Upper lobe of left lung (tissue), 4 donors: ENCODE measurements around the gene OAF.

Source experiments
- CTCF ChIP-seq, 6 experiments: fragments of 450-650 bp in 4 of 6; fragments of 200-600 bp in 2 of 6; sonication (generic) in 2 of 6; IDR thresholded peaks; one replicate each; pipeline ENCODE4 v1.5.1; 2016 to 2019; ENCODE audit warnings: antibody characterized with exemption in 6 of 6
- POLR2AphosphoS5 ChIP-seq, 2 donors: sonication (generic); formaldehyde crosslinking; IDR thresholded peaks; one replicate each; pipeline ENCODE4 v1.5.1; 2017; ENCODE audit warnings: antibody characterized with exemption in 2 of 2

DNA sequence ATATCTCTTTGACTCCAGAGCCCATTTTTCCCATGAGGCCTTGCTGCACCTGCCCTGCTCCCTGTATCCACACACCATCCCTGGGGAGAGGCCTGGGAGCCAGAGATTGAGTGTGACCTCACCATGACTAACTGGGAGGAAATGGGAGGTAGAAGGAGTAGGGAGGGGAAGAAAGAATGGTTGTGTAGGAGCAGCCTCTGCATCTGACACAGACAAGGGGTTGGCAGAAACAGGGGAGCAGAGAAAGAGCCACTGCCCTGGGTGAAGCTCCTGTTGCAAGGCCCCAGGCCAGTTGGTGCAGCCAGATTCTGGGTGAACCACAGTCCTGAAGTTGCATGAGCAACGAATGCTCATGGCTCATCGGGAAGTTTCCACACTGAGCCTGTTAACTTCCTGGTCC is 61.5 kb downstream of the OAF start:
- no peak for TF ChIP-seq CTCF (IDR thresholded peaks at IDR 0.05)
- no peak for TF ChIP-seq POLR2AphosphoS5 (IDR thresholded peaks at IDR 0.05)
